ENCODE results near the gene CCDC148. TPM values are rescaled to one million over a fixed set of nuclear protein-coding genes. Genes with fewer than 3 reads are reported as not detected.

CCDC148 gene
- total RNA-seq, 1 experiment from 2014 or later: 2.1 TPM

- ChIA-PET CTCF (no interaction called here), POLR2A (no interaction called here)
- Mint-ChIP-seq H3K36me3 (no peaks in the 10 kb centered on the region), H3K4me1 (peaks cover 41% of the 10 kb centered on the region), H3K4me3 (no peak overlapping the region), H3K9me3 (no peaks in the 10 kb centered on the region), H3K27me3 (ENCODE audit: low read depth) (no peaks in the 10 kb centered on the region), H3K27ac (no peak overlapping the region)
- no peak for ATAC-seq
- DNase-seq (ENCODE audit: low spot score): no peak
- TF ChIP-seq STAT6 (CRISPR knock-in tag; conservative IDR thresholded peaks at IDR 0.05; ENCODE audit: low read depth): no peak
Measured at GRCh38 chr2:158500333-158500732, 43.8 kb upstream of the CCDC148 start.

- no peaks in the 10 kb centered on the region for H3K36me3 Mint-ChIP-seq
- CTCF ChIA-PET: interaction anchor here (0.7 kb wide), 1 partner anchor 30 kb away, joined by 3 read pairs; no protein-coding TSS in a partner anchor
Measured at GRCh38 chr2:158499383-158499782, 42.8 kb upstream of the CCDC148 start.

More at GRCh38 chr2:158499383-158499782, 42.8 kb upstream of the CCDC148 start:
- H3K4me1 Mint-ChIP-seq: peaks cover 34% of the 10 kb centered on the region
- no peak overlapping the region for H3K27ac Mint-ChIP-seq
- no peak for DNase-seq (ENCODE audit: low spot score)
- ATAC-seq: no peak
- no peak for TF ChIP-seq PRDM15 (CRISPR knock-in tag; IDR thresholded peaks at IDR 0.05)
- no peak for TF ChIP-seq ZBTB43 (CRISPR knock-in tag; IDR thresholded peaks at IDR 0.05)
- TF ChIP-seq SP1 (CRISPR knock-in tag; conservative IDR thresholded peaks at IDR 0.05): no peak
- no peak for TF ChIP-seq KAT7 (CRISPR knock-in tag; IDR thresholded peaks at IDR 0.05; ENCODE audit: borderline replicate concordance)
- no peak for TF ChIP-seq AR (CRISPR knock-in tag; IDR thresholded peaks at IDR 0.05)
- TF ChIP-seq ATF2 (CRISPR knock-in tag; IDR thresholded peaks at IDR 0.05; ENCODE audit: borderline replicate concordance, low read depth): no peak
- no peak for TF ChIP-seq NR1H2 (CRISPR knock-in tag; IDR thresholded peaks at IDR 0.05)
- no peak for TF ChIP-seq AFF4 (CRISPR knock-in tag; IDR thresholded peaks at IDR 0.05; ENCODE audit: borderline replicate concordance)
- TF ChIP-seq CDX4 (CRISPR knock-in tag; IDR thresholded peaks at IDR 0.05; ENCODE audit: borderline replicate concordance): no peak
- no peak for TF ChIP-seq IRF2 (CRISPR knock-in tag; IDR thresholded peaks at IDR 0.05; ENCODE audit: borderline replicate concordance, low read depth)
- no peak for TF ChIP-seq MAX (CRISPR knock-in tag; IDR thresholded peaks at IDR 0.05)
- no peak for TF ChIP-seq ATF6 (CRISPR knock-in tag; IDR thresholded peaks at IDR 0.05)
- H3K9me3 Mint-ChIP-seq: no peaks in the 10 kb centered on the region
- H3K27me3 Mint-ChIP-seq (ENCODE audit: low read depth): no peaks in the 10 kb centered on the region
- POLR2A ChIA-PET: interaction anchor here (0.6 kb wide), 1 partner anchor 234 kb away, joined by 3 read pairs; no protein-coding TSS in a partner anchor
- no peak overlapping the region for H3K4me3 Mint-ChIP-seq
